ENCODE data around the gene DZIP1. TPM values are rescaled to one million over a fixed set of nuclear protein-coding genes. Genes with fewer than 3 reads are reported as not detected.

DZIP1 gene
- total RNA-seq, 3 donors from 2014 or later (not counting 1 experiment from before 2014, with no cell fraction given) = not detected

DNA sequence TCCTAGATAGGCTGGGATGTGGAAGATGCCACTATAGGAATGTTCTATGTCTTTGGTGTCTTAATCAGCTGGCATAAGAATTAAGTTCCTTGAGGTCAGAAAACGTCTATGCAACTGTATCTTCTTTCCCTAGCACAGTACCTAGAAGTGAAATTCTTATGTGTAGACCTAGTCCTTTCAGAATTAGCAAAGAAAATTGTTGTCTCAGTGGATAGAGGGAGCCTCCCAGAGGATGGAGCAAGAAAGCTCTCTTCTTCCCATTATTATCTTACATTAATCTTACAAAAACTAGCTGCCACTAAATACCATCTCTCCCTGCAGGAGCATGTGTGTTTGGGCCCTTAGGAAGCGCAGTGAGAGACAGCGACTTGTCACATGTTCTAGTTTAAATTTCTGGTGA lies 80.4 kb downstream of the DZIP1 start:
- DNase-seq = no peak
- no peak for ATAC-seq
- 87% methylated on average over 3 of the region's 3 CpGs for WGBS (ENCODE audit: insufficient coverage)
- TF ChIP-seq, protein P1, sequence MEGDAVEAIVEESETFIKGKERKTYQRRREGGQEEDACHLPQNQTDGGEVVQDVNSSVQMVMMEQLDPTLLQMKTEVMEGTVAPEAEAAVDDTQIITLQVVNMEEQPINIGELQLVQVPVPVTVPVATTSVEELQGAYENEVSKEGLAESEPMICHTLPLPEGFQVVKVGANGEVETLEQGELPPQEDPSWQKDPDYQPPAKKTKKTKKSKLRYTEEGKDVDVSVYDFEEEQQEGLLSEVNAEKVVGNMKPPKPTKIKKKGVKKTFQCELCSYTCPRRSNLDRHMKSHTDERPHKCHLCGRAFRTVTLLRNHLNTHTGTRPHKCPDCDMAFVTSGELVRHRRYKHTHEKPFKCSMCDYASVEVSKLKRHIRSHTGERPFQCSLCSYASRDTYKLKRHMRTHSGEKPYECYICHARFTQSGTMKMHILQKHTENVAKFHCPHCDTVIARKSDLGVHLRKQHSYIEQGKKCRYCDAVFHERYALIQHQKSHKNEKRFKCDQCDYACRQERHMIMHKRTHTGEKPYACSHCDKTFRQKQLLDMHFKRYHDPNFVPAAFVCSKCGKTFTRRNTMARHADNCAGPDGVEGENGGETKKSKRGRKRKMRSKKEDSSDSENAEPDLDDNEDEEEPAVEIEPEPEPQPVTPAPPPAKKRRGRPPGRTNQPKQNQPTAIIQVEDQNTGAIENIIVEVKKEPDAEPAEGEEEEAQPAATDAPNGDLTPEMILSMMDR (IDR thresholded peaks at IDR 0.05) = no peak
- intact Hi-C loops (cut with micrococcal nuclease) = no loop called here
- Mint-ChIP-seq H3K4me3 (no peak overlapping the region), H3K36me3 (no peaks in the 10 kb centered on the region), H3K27ac (no peak overlapping the region), H3K27me3 (ENCODE audit: low read depth in 2 of 2) (peaks cover 5 to 16% of the 10 kb centered on the region in 2 donors), H3K9me3 (peaks cover 0 to 2% of the 10 kb centered on the region in 2 donors), H3K4me1 (no peaks in the 10 kb centered on the region)
- Histone ChIP-seq H3K36me3 (ENCODE audit: control insufficient read depth, insufficient read depth, low read length) (no peaks in the 10 kb centered on the region), H3K4me1 (ENCODE audit: control insufficient read depth, insufficient read depth, low read length) (no peaks in the 10 kb centered on the region), H3K9me3 (ENCODE audit: control insufficient read depth, insufficient read depth, low read length) (no peaks in the 10 kb centered on the region), H3K27me3 (ENCODE audit: control insufficient read depth, insufficient read depth, low read length) (no peaks in the 10 kb centered on the region), H3K4me3 (ENCODE audit: low read length) (no peak overlapping the region), H3K27ac (ENCODE audit: low read length) (no peak overlapping the region)

GRCh38 chr13:95560387-95560786 lies 84.1 kb downstream of the DZIP1 start:
- H3K4me1 Mint-ChIP-seq = no peaks in the 10 kb centered on the region
- H3K27ac Mint-ChIP-seq = no peak overlapping the region
- ATAC-seq (no peak), DNase-seq (no peak)
- H3K4me3 Mint-ChIP-seq = no peak overlapping the region
- no peaks in the 10 kb centered on the region for H3K4me1 ChIP-seq (ENCODE audit: control insufficient read depth, insufficient read depth, low read length)
- no peak overlapping the region for H3K4me3 ChIP-seq (ENCODE audit: low read length)
- H3K36me3 ChIP-seq (ENCODE audit: control insufficient read depth, insufficient read depth, low read length) = no peaks in the 10 kb centered on the region
- peaks cover 5 to 14% of the 10 kb centered on the region in 2 donors for H3K27me3 Mint-ChIP-seq (ENCODE audit: low read depth in 2 of 2)
- no peaks in the 10 kb centered on the region for H3K9me3 ChIP-seq (ENCODE audit: control insufficient read depth, insufficient read depth, low read length)
- no peaks in the 10 kb centered on the region for H3K9me3 Mint-ChIP-seq
- WGBS (ENCODE audit: insufficient coverage) = 84% methylated on average over 6 of the region's 6 CpGs
- H3K36me3 Mint-ChIP-seq = no peaks in the 10 kb centered on the region
- H3K27me3 ChIP-seq (ENCODE audit: control insufficient read depth, insufficient read depth, low read length) = peaks cover 4% of the 10 kb centered on the region
- intact Hi-C loops (cut with micrococcal nuclease) = no loop called here
- H3K27ac ChIP-seq (ENCODE audit: low read length) = no peak overlapping the region
- TF ChIP-seq, protein P1 (IDR thresholded peaks at IDR 0.05) = no peak

GRCh38 chr13:95559100-95559499 lies 85.4 kb downstream of the DZIP1 start:
- Mint-ChIP-seq H3K4me3 (no peak overlapping the region), H3K27me3 (ENCODE audit: low read depth in 2 of 2) (peaks cover 15 to 17% of the 10 kb centered on the region in 2 donors), H3K9me3 (no peaks in the 10 kb centered on the region), H3K36me3 (no peaks in the 10 kb centered on the region), H3K4me1 (peaks cover 0 to 3% of the 10 kb centered on the region in 2 donors), H3K27ac (no peak overlapping the region)
- Histone ChIP-seq H3K36me3 (ENCODE audit: control insufficient read depth, insufficient read depth, low read length) (no peaks in the 10 kb centered on the region), H3K27me3 (ENCODE audit: control insufficient read depth, insufficient read depth, low read length) (peaks cover 10% of the 10 kb centered on the region), H3K4me3 (ENCODE audit: low read length) (no peak overlapping the region), H3K4me1 (ENCODE audit: control insufficient read depth, insufficient read depth, low read length) (no peaks in the 10 kb centered on the region), H3K9me3 (ENCODE audit: control insufficient read depth, insufficient read depth, low read length) (no peaks in the 10 kb centered on the region), H3K27ac (ENCODE audit: low read length) (no peak overlapping the region)
- 83% methylated on average over 3 of the region's 6 CpGs for WGBS (ENCODE audit: insufficient coverage)
- no peak for ATAC-seq
- DNase-seq = no peak
- TF ChIP-seq, protein P1 (IDR thresholded peaks at IDR 0.05) = no peak
- intact Hi-C loops (cut with micrococcal nuclease) = no loop called here

GRCh38 chr13:95557013-95557412 lies 87.5 kb downstream of the DZIP1 start:
- no peak overlapping the region for H3K4me3 Mint-ChIP-seq
- Histone ChIP-seq H3K36me3 (ENCODE audit: control insufficient read depth, insufficient read depth, low read length) (no peaks in the 10 kb centered on the region), H3K27ac (ENCODE audit: low read length) (no peak overlapping the region), H3K9me3 (ENCODE audit: control insufficient read depth, insufficient read depth, low read length) (no peaks in the 10 kb centered on the region), H3K4me3 (ENCODE audit: low read length) (no peak overlapping the region), H3K4me1 (ENCODE audit: control insufficient read depth, insufficient read depth, low read length) (peaks cover 12% of the 10 kb centered on the region), H3K27me3 (ENCODE audit: control insufficient read depth, insufficient read depth, low read length) (peaks cover 23% of the 10 kb centered on the region)
- no peaks in the 10 kb centered on the region for H3K36me3 Mint-ChIP-seq
- H3K9me3 Mint-ChIP-seq = no peaks in the 10 kb centered on the region
- no peak for DNase-seq
- peaks cover 19 to 27% of the 10 kb centered on the region in 2 donors for H3K27me3 Mint-ChIP-seq (ENCODE audit: low read depth in 2 of 2)
- intact Hi-C loops (cut with micrococcal nuclease) = no loop called here
- H3K27ac Mint-ChIP-seq = no peak overlapping the region
- peaks cover 0 to 5% of the 10 kb centered on the region in 2 donors for H3K4me1 Mint-ChIP-seq
- no peak for ATAC-seq
- TF ChIP-seq, protein P1 (IDR thresholded peaks at IDR 0.05) = no peak

Data from natural killer cell (primary cell).